Esophagus muscularis mucosa (tissue), 4 donors: ENCODE data around the gene TRIM54.

Experiments
- CTCF ChIP-seq, 3 experiments: fragments of 200-600 bp in 2 of 3; fragments of 450-650 bp in 1 of 3; sonication (generic) in 2 of 3; IDR thresholded peaks; one replicate each; pipeline ENCODE4 v1.5.1; 2017 to 2019; ENCODE audit warnings: antibody characterized with exemption in 3 of 3, mild to moderate bottlenecking in 2 of 3, moderate library complexity in 1 of 3
- EP300 ChIP-seq: sonication (generic); formaldehyde crosslinking; IDR thresholded peaks from one replicate; pipeline ENCODE4 v1.6.1; 2017; ENCODE audit warnings: antibody characterized with exemption
- POLR2A ChIP-seq: fragments of 450-650 bp; IDR thresholded peaks from one replicate; pipeline ENCODE4 v1.6.1; 2017; ENCODE audit warnings: antibody characterized with exemption, moderate library complexity, mild to moderate bottlenecking, low read depth

- TF ChIP-seq CTCF (IDR thresholded peaks at IDR 0.05) (no peak), EP300 (no peak), POLR2A (no peak)
Measured at GRCh38 chr2:27305516-27305915, 23.3 kb downstream of the TRIM54 start.
